ENCODE data around the gene OR10AD1.

OR10AD1 gene

GRCh38 chr12:48182631-48183030 is 20.5 kb downstream of the OR10AD1 start:
- H3K9me3 Mint-ChIP-seq: no peaks in the 10 kb centered on the region
- H3K36me3 Mint-ChIP-seq: no peaks in the 10 kb centered on the region
- H3K27ac Mint-ChIP-seq: no peak overlapping the region
- H3K4me3 Mint-ChIP-seq: peak overlapping the region; percentile 92
- H3K4me1 Mint-ChIP-seq: peaks cover 19% of the 10 kb centered on the region
- H3K27me3 Mint-ChIP-seq: peaks cover 11% of the 10 kb centered on the region

GRCh38 chr12:48180857-48181495 is 22.1 kb downstream of the OR10AD1 start:
- Mint-ChIP-seq H3K27me3 (peaks cover 11% of the 10 kb centered on the region), H3K36me3 (no peaks in the 10 kb centered on the region), H3K27ac (peak overlapping the region; percentile 61), H3K4me3 (no peak overlapping the region), H3K4me1 (peaks cover 23% of the 10 kb centered on the region), H3K9me3 (no peaks in the 10 kb centered on the region)

GRCh38 chr12:48180424-48180823 is 22.7 kb downstream of the OR10AD1 start:
- Mint-ChIP-seq H3K27ac (peak overlapping the region; percentile 61), H3K9me3 (no peaks in the 10 kb centered on the region), H3K36me3 (no peaks in the 10 kb centered on the region), H3K4me1 (peaks cover 25% of the 10 kb centered on the region), H3K27me3 (peaks cover 8% of the 10 kb centered on the region), H3K4me3 (no peak overlapping the region)

GRCh38 chr12:48179466-48179865 is 23.6 kb downstream of the OR10AD1 start:
- Mint-ChIP-seq H3K4me1 (peaks cover 25% of the 10 kb centered on the region), H3K4me3 (no peak overlapping the region), H3K27ac (no peak overlapping the region), H3K9me3 (no peaks in the 10 kb centered on the region), H3K36me3 (no peaks in the 10 kb centered on the region), H3K27me3 (peaks cover 6% of the 10 kb centered on the region)

DNA sequence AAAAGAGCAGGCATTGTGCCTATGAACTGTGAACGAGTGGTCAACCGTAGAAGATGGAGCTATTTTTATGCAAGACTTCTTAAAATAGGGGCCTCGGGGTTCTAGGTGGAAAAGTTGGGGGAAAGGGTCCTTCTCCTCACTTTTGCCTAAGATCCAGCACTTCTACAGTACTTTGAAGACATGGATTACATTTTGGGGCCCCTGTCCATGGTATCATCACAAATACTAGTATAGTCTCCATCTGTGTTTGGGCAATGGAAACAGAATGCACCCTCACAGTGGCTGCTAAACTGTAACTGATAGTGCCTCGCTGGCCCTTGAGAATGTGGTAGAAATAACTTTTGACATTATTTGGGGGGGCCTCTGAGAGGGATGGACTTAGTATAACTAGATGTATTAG is 25.1 kb downstream of the OR10AD1 start:
- H3K9me3 Mint-ChIP-seq: no peaks in the 10 kb centered on the region
- no peak overlapping the region for H3K4me3 Mint-ChIP-seq
- H3K27ac Mint-ChIP-seq: no peak overlapping the region
- no peaks in the 10 kb centered on the region for H3K36me3 Mint-ChIP-seq
- H3K4me1 Mint-ChIP-seq: peaks cover 20% of the 10 kb centered on the region
- peaks cover 5% of the 10 kb centered on the region for H3K27me3 Mint-ChIP-seq

- H3K36me3 Mint-ChIP-seq: no peaks in the 10 kb centered on the region
- peaks cover 10% of the 10 kb centered on the region for H3K4me1 Mint-ChIP-seq
- H3K9me3 Mint-ChIP-seq: no peaks in the 10 kb centered on the region
- peaks cover 5% of the 10 kb centered on the region for H3K27me3 Mint-ChIP-seq
- no peak overlapping the region for H3K27ac Mint-ChIP-seq
- no peak overlapping the region for H3K4me3 Mint-ChIP-seq
Measured at GRCh38 chr12:48176417-48176751, 26.7 kb downstream of the OR10AD1 start.

DNA sequence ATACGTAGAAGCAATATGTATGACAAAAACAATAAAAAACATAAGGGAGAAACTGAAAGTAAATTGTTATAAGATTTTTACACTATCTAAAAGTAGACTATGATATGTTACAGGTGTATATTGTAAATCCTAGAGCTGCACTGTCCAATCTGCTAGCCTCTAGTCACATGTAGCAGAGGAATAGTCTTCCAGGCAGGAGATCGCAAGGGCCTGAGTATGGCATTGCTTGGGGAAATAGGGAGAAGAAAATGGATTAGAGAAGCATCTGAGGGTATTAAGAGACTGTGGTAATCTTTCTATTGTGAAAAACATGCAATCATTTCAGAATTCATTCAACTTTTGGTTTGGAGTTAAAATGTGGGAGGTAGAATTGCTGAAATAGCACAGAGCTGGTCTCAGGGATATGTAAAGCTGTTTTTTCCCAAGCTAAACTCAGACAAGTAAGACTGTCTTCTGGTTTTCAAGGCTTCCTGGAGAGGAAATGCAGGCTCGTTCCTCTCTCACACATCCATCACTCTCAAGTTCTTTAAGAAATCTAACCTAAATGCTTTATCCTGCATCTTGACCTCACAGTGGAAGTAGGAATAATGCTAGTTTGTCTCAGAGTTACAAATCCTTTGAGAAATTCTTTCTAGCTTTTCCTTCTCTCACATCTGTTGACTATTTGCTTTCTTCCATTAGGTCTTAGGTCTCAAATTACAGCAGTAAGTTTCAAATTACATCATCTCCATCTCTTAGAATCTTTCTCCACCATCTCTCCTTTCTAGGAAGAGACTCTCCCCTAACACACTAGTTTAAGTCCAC is 27.3 kb downstream of the OR10AD1 start:
- Mint-ChIP-seq H3K9me3 (no peaks in the 10 kb centered on the region), H3K4me3 (no peak overlapping the region), H3K27ac (no peak overlapping the region)

DNA sequence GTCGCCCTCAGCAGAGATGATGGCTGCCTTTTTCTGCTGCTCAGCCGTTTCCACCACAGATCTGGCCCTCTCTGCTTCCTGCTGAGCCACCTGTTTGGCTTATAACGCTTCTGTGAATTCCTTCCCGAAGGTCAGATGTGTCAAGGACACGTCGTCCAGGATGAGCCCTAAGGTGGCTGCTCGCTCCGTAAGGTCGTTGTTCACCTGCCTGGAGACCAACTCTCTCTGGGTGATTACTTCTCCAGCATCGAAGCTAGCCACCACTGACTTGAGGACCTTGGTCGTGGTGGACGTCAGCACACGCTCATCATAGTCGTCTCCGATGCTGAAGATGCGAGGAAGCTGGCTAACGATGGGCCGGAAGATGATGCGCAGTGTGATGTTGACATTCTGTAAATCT is 34.1 kb downstream of the OR10AD1 start:
- no peak overlapping the region for H3K27ac Mint-ChIP-seq
- no peaks in the 10 kb centered on the region for H3K36me3 Mint-ChIP-seq
- no peaks in the 10 kb centered on the region for H3K9me3 Mint-ChIP-seq
- peaks cover 4% of the 10 kb centered on the region for H3K27me3 Mint-ChIP-seq
- H3K4me3 Mint-ChIP-seq: no peak overlapping the region
- no peaks in the 10 kb centered on the region for H3K4me1 Mint-ChIP-seq

More for the DNA sequence above, 27.3 kb downstream of the OR10AD1 start:
- H3K27me3 Mint-ChIP-seq: peaks cover 3% of the 10 kb centered on the region
- peaks cover 10% of the 10 kb centered on the region for H3K4me1 Mint-ChIP-seq
- no peaks in the 10 kb centered on the region for H3K36me3 Mint-ChIP-seq

GRCh38 chr12:48165089-48165981 is 37.8 kb downstream of the OR10AD1 start:
- Mint-ChIP-seq H3K27ac (no peak overlapping the region), H3K4me1 (peaks cover 9% of the 10 kb centered on the region), H3K4me3 (no peak overlapping the region), H3K27me3 (peaks cover 4% of the 10 kb centered on the region), H3K9me3 (no peaks in the 10 kb centered on the region), H3K36me3 (no peaks in the 10 kb centered on the region)

DNA sequence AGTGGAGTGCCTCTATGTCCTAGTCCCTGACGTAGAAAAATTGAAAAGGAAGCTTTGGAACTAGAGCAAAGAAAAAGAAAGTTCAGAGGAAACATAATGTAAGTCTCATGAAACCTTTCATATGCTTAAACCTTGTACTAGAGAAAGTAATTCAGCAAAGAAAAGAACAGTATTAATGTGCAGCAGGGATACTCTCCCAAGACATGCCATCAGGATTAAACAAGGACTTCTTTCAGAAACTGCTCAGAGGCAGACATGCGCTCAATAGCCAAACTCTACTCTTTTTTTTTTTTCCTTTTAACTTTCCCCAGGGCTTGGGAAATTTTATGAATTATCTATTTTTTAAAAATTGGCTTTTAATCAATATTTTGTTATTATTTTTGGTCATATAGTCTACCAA is 38.6 kb downstream of the OR10AD1 start:
- Mint-ChIP-seq H3K4me3 (no peak overlapping the region), H3K27me3 (peaks cover 4% of the 10 kb centered on the region), H3K4me1 (peaks cover 13% of the 10 kb centered on the region), H3K36me3 (no peaks in the 10 kb centered on the region), H3K9me3 (no peaks in the 10 kb centered on the region), H3K27ac (no peak overlapping the region)

DNA sequence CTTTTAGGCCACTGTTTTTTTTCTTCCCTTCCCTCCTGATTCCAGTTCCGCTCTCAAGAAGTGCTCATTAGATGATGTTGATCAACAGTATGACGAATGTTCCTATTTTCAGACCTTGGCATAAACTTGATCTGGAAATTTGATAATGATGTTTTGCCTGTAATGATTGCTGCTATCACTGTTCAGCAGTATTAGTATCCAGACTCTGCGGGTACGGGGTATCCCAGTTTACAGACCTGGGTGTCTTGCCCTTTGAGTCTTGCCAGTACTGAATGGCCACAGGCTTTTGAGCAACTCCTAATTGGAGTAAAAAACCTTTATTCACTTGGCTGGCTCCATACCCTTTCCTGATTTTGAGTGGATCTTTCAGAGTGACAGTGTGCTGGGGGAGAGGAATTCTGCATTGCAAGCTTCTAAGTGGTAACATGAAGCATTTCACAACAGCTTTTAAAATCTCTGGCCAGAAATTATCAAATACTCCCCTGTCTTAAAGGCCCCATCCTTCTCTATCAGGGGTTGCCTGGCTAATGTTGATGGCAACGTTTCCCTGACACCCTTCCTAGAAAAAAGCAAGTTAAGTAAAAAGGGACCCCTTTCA is 39.8 kb downstream of the OR10AD1 start:
- no peak overlapping the region for H3K4me3 Mint-ChIP-seq

GRCh38 chr12:48160807-48161206 is 42.3 kb downstream of the OR10AD1 start:
- peaks cover 2% of the 10 kb centered on the region for H3K27me3 Mint-ChIP-seq
- H3K27ac Mint-ChIP-seq: no peak overlapping the region
- no peak overlapping the region for H3K4me3 Mint-ChIP-seq
- no peaks in the 10 kb centered on the region for H3K9me3 Mint-ChIP-seq
- H3K36me3 Mint-ChIP-seq: no peaks in the 10 kb centered on the region
- peaks cover 42% of the 10 kb centered on the region for H3K4me1 Mint-ChIP-seq

More for the DNA sequence above, 39.8 kb downstream of the OR10AD1 start:
- Mint-ChIP-seq H3K27me3 (peaks cover 4% of the 10 kb centered on the region), H3K9me3 (no peaks in the 10 kb centered on the region), H3K27ac (no peak overlapping the region), H3K4me1 (peaks cover 22% of the 10 kb centered on the region), H3K36me3 (no peaks in the 10 kb centered on the region)

GRCh38 chr12:48160046-48160445 is 43.0 kb downstream of the OR10AD1 start:
- Mint-ChIP-seq H3K4me3 (no peak overlapping the region), H3K36me3 (no peaks in the 10 kb centered on the region), H3K27ac (no peak overlapping the region), H3K9me3 (no peaks in the 10 kb centered on the region), H3K27me3 (no peaks in the 10 kb centered on the region), H3K4me1 (peaks cover 42% of the 10 kb centered on the region)

GRCh38 chr12:48157889-48158370 is 45.2 kb downstream of the OR10AD1 start:
- Mint-ChIP-seq H3K9me3 (no peaks in the 10 kb centered on the region), H3K27me3 (no peaks in the 10 kb centered on the region), H3K4me1 (peaks cover 57% of the 10 kb centered on the region), H3K27ac (peak overlapping the region; percentile 97), H3K36me3 (peaks cover 2% of the 10 kb centered on the region), H3K4me3 (peak overlapping the region; percentile 97)

All from activated naive CD4-positive, alpha-beta T cell treated with anti-CD3 and anti-CD28 coated beads, Interleukin-2, amount 50 U/mL, for 24 hours (primary cell).